Activated naive CD4-positive, alpha-beta T cell treated with anti-CD3 and anti-CD28 coated beads, Interleukin-2, amount 50 U/mL, for 72 hours (primary cell): ENCODE data around the gene MACROD2. TPM values are rescaled to one million over a fixed set of nuclear protein-coding genes. Genes with fewer than 3 reads are reported as not detected.

Experiments
- ATAC-seq, 2 donors: fragments of 150-1000 bp; cut with Tn5 transposase; 2 replicates each; pipeline ENCODE4 v1.10.0; 2021; ENCODE audit warnings: mild to moderate bottlenecking in 2 of 2, moderate library complexity in 2 of 2
- DNase-seq, 2 donors: peaks; one replicate each; pipeline ENCODE4 v3.0.0; 2021 to 2022; ENCODE audit warnings: low spot score in 2 of 2
- H3K27ac Mint-ChIP-seq, 2 donors: one replicate each; pipeline ENCODE4 v1.8.0; 2022; ENCODE audit warnings: mild to moderate bottlenecking in 2 of 2, mixed read lengths in 2 of 2
- H3K36me3 Mint-ChIP-seq, 2 donors: one replicate each; pipeline ENCODE4 v1.8.0; 2022; ENCODE audit warnings: mixed read lengths in 2 of 2
- H3K9me3 Mint-ChIP-seq, 2 donors: one replicate each; pipeline ENCODE4 v1.8.0; 2022; ENCODE audit warnings: mixed read lengths in 2 of 2
- total RNA-seq, 2 donors: library from RNA; stranded (reverse); gene quantifications; one replicate each; pipeline ENCODE4 v1.2.3, GENCODE V29; 2022

The MACROD2 gene
- total RNA-seq, 2 donors from 2014 or later, result not detected

DNA sequence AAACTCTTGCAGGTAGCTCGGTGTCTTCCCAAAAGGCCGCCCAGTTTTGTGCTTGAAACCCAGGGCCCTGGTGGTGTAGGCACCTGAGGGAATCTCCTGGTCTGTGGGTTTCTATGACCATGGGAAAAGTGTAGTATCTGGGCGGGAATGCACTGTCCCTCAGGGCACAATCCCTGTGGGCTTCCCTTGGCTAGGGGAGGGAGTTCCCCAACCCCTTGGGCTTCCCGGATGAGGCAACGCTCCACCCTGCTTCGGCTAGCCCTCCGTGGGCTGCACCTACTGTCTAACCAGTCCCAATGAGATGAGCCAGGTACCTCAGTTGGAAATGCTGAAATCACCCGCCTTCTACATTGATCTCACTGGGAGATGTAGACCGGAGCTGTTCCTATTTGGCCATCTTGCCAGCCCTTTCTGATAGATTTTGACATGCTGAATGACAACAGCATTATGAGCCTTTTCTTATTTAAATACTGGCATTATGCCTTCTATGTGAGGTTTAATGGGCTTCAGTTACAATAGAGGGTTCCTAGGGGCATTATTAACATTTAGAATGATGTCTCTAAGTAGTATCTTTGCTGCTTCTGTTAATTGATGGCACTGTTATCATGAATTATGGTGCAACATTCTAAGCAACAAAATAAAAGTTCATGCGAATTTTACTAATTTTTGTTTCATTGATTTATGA, 475.8 kb downstream of the MACROD2 start:
- peaks cover 19 to 23% of the 10 kb centered on the region in 2 donors for H3K36me3 Mint-ChIP-seq
- ATAC-seq (no peak), DNase-seq (no peak)
- H3K9me3 Mint-ChIP-seq, result peaks cover 31 to 32% of the 10 kb centered on the region in 2 donors
- no peak overlapping the region for H3K27ac Mint-ChIP-seq

DNA sequence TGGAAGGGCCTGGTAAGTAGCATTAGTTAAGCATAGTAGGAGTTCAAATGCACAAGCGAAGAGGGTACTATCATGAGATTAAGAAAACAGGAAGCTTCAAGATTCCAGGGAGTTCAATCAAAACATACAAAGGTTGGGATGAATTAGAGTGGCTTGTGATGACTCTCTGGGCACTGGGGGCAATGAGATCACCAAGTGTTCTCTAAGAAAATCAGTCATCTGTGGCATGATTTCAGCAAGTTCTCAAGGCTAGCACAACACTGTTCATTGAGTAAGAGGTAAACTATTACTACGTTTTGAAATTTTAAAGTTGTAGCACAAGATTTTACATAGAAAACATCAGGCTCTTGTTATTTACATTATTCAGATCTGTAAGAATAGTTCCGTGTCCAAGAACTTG, 481.8 kb downstream of the MACROD2 start:
- ATAC-seq (no peak), DNase-seq (no peak)
- Mint-ChIP-seq H3K36me3 (no peaks in the 10 kb centered on the region), H3K27ac (no peak overlapping the region), H3K9me3 (peaks cover 9 to 12% of the 10 kb centered on the region in 2 donors)

DNA sequence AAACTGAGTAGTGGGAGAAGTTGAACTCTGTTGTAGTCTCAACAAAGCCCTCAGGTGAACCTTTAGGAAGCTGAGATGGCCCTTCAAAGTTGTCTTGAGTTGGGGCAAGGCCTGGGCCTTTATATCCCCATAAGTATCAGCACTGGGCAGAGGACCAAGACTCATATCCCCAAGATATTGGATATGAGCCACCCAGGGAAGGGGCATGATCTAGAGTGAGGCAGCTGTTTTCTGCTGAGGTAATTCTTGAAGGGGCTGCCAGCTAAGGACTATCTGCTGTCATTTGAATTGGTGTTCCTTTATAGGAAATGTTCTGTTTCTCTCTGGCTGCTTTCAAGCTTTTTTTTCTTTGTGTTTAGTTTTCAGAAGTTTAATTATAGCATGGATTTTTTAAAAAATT, 482.8 kb downstream of the MACROD2 start:
- peaks cover 9% of the 10 kb centered on the region in 2 donors for H3K9me3 Mint-ChIP-seq
- no peak for ATAC-seq
- H3K27ac Mint-ChIP-seq, result no peak overlapping the region
- DNase-seq, result no peak
- no peaks in the 10 kb centered on the region for H3K36me3 Mint-ChIP-seq

DNA sequence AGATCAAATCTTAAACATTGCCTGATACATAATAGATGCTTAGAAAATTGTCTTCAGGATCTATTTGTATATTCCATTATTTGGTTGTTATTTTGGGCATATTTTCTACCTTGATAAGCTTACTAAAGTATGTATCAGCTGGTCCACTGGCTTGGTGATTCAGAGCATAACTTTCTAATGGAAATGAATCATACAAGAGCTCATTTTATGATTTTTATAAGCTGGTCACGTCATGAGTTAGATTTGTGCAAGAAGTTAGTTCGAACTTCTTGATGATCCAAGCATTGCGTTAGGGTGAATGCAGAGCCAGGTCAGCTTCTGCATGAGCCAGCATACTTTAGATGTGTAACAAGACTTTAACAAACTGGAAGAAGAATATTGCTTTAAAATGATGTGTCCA, 486.5 kb downstream of the MACROD2 start:
- H3K27ac Mint-ChIP-seq, result no peak overlapping the region
- peaks cover 0 to 12% of the 10 kb centered on the region in 2 donors for H3K36me3 Mint-ChIP-seq

DNA sequence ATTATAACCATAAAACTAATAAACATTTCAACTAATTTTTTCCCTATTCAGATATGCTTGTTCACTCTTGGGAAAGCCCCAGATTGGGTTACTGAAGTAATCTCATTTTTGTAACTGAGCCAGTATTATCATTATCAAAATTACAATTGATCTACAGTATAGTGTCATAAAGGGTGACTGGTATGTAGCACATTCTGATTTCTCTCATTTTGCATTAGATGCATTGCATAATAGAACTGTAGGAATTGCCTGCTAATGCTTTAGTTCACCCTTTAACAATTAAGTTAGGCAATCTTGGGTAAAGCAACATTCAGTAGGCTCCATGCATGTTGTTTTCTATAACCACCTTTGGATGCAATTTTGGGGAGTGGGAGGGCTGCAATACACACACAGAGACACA, 492.9 kb downstream of the MACROD2 start:
- H3K36me3 Mint-ChIP-seq, result peaks cover 0 to 12% of the 10 kb centered on the region in 2 donors
- DNase-seq (no peak), ATAC-seq (no peak)
- H3K9me3 Mint-ChIP-seq, result peaks cover 12 to 16% of the 10 kb centered on the region in 2 donors
- H3K27ac Mint-ChIP-seq, result no peak overlapping the region

More for the DNA sequence above, 486.5 kb downstream of the MACROD2 start:
- DNase-seq (no peak), ATAC-seq (no peak)
- peaks cover 14 to 16% of the 10 kb centered on the region in 2 donors for H3K9me3 Mint-ChIP-seq

DNA sequence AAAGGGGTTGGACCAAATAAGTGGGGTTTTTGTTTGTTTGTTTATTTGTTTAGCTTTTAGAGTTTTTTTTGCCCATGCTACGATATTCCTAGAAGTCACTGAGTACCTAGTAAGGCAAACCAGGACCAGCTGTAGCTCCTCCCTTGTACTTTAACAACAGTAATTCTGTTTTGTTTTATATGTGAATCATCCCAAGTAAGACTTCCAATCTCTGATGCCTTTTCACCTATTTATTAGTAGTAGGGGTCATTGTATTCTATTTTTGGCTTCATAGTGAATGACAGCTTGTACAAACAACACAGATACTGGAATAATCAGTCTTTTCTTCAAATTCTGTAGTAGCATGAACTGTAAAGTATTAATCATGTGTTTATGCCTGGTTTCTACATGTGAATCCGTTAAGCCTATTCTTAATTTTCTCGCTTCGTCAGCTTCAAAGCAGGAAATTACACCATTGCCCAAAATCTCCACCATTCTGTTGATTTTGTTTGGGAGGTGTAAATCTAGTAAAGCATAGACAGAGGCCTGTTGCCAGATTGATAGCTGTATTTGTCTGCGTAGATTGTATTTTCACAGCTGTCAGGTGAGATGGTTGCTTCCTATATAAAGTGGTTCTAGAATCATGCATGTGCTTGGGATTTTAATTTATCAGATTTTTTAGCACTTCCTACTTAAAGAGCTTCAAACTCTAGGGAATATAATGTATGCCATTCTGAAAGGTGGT, 493.6 kb downstream of the MACROD2 start:
- DNase-seq (no peak), ATAC-seq (no peak)
- H3K9me3 Mint-ChIP-seq, result peaks cover 12 to 16% of the 10 kb centered on the region in 2 donors
- no peak overlapping the region for H3K27ac Mint-ChIP-seq
- peaks cover 0 to 12% of the 10 kb centered on the region in 2 donors for H3K36me3 Mint-ChIP-seq

DNA sequence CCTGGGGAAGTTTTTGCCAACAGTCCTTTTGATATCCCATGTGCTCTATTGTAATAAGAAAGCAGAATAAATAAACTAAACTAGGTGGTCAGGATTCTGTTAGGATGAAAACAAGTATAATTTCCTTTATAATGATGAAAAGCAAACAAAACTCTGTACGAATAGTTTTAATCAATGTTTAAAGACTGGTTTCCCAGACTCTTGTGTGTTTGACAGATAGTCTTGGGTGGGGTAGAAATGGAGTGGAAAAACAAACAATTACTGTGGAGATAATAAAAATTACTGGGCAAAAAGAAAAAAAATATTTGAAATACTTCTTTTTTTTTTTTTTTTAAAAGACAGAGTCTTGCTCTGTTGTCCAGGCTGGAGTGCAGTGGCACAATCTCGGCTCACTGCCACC, 494.2 kb downstream of the MACROD2 start:
- DNase-seq (no peak), ATAC-seq (no peak)
- H3K27ac Mint-ChIP-seq, result no peak overlapping the region
- peaks cover 10 to 14% of the 10 kb centered on the region in 2 donors for H3K9me3 Mint-ChIP-seq
- peaks cover 0 to 11% of the 10 kb centered on the region in 2 donors for H3K36me3 Mint-ChIP-seq

DNA sequence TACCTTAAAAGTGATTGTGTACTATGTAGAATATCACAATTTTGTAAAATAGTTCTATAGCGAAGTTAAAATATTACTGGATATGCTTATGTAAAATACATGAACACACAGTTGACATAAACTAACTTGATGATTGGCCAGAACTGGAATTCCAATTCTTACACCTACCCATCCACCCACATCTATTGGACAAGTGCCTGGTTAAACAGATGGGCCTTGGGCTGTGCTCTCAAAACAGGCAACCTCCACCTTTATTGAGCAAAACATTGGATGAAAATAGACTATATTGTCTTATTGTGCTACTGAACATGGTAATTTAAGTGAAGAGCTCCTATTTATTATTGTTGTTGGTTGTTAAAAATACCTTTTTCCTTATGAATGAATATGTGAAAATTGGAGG, 496.1 kb downstream of the MACROD2 start:
- no peak overlapping the region for H3K27ac Mint-ChIP-seq
- peaks cover 0 to 3% of the 10 kb centered on the region in 2 donors for H3K9me3 Mint-ChIP-seq
- DNase-seq (no peak), ATAC-seq (no peak)
- H3K36me3 Mint-ChIP-seq, result no peaks in the 10 kb centered on the region

DNA sequence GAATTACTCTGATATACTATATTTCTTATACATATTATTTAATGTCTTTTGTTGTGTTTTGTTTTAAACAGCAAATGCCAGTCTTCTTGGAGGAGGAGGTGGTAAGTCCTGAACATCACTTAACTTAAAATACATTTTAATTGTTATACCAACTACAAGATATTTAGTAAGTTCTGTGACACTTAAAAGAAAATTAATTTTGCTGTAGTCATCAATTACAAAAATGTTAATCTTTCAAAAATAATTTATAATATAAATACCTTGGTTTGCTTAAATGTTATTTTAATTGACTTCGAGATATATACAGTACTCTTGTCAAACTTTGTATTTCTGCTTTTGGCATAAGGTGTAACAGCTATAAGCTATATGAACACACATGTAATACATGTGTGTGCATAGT, 498.1 kb downstream of the MACROD2 start:
- ATAC-seq (no peak), DNase-seq (no peak)
- peaks cover 3 to 4% of the 10 kb centered on the region in 2 donors for H3K9me3 Mint-ChIP-seq
- no peaks in the 10 kb centered on the region for H3K36me3 Mint-ChIP-seq
- H3K27ac Mint-ChIP-seq, result no peak overlapping the region

DNA sequence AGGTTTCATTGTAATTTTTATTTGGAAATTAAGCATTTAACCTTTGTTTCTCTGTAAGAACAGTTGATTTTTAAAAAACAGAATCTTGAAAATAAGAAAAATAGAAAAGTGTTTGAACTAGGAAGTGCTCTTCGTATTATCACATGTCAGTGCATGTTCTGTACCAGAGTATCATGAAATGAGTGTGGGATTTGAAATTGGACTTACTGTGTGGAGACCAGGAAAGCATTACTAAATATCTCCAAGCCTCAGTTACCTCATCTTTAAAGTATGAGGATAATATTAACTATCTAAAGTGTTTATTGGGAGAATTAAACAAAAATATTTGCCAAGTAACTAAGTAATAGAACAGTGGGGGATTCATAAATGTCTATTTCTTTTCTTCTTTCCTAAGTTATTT, 499.0 kb downstream of the MACROD2 start:
- DNase-seq, result no peak
- Mint-ChIP-seq H3K27ac (no peak overlapping the region), H3K9me3 (peaks cover 4 to 7% of the 10 kb centered on the region in 2 donors), H3K36me3 (no peaks in the 10 kb centered on the region)
- ATAC-seq, result no peak

DNA sequence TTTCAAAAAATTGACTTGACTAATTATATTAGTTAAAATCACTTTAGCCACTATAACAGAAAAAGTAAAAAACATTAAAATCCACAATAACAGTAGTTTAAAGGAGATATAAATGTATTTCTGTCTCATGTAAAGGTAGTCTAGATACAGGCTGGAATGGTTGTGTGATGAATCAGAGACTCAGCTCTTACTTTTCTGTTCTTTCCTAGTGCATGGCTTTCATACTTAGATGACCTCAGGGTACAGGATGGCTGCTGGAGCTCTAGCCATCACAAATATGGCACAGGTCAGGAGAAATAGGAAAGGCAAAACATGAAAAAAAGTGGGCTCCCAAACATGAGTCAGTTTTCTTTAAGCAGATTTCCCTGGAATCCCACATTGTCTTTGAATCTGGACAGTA, 499.8 kb downstream of the MACROD2 start:
- no peak overlapping the region for H3K27ac Mint-ChIP-seq
- H3K36me3 Mint-ChIP-seq, result no peaks in the 10 kb centered on the region
- DNase-seq (no peak), ATAC-seq (no peak)
- peaks cover 4 to 5% of the 10 kb centered on the region in 2 donors for H3K9me3 Mint-ChIP-seq

DNA sequence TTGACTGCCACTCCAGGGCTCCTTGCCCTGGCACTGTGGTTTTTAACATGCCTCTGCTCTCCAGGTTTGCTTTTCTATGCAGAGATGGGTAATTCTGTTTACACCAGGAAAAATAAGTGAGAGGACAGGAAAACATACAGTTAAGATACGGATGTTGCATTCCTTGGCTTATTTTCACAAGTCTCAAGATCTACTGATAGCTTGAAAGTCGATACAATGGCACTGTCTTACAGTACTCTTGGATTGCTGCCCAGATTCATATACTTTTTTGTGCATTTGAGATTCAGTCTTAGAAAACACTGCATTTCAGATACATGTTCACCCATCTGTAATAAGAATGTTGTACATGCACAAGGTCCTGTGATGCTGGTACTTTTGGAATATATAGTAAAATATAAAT, 501.7 kb downstream of the MACROD2 start:
- ATAC-seq (no peak), DNase-seq (no peak)
- Mint-ChIP-seq H3K36me3 (no peaks in the 10 kb centered on the region), H3K27ac (no peak overlapping the region), H3K9me3 (peaks cover 9 to 12% of the 10 kb centered on the region in 2 donors)

DNA sequence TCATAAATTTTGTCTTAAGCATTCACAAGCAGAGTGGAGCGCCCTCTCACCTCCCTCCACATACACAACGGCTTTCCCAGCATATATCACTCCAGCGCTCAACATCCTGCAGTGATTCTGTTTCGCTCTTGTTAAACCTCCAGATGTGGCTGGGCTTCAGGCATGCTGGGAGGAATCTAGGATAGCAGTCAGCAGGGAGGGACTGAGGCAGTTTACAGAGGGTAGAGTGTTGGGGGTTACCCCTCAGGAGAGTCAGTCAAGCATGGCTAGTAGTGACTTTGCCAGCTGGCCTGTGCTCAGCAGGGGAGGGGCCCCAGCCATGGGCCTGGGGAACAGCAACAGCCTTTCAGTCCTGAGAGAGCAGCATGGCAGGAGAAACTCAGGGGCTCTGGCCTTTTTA, 503.5 kb downstream of the MACROD2 start:
- DNase-seq (no peak), ATAC-seq (no peak)
- Mint-ChIP-seq H3K9me3 (peaks cover 9 to 19% of the 10 kb centered on the region in 2 donors), H3K36me3 (no peaks in the 10 kb centered on the region), H3K27ac (no peak overlapping the region)

DNA sequence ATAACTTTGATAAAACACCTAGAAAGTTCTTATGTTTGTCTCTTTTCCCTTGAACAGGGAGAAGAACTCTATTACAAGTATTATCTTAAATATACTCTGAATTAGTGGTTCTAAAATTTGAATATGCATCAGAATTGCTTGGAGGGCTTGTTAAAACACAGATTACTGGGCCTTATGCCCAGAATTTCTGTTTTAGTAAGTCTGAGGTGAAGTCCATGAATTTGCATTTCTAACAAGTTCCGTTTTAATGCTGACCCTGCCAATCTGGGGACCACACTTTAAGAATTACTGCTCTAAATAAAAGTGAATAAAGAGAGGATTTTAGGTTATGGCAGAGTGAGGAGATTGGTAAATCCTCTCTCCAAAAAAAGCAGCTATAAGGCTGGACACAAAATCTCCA, 510.2 kb downstream of the MACROD2 start:
- ATAC-seq (no peak), DNase-seq (no peak)
- Mint-ChIP-seq H3K9me3 (peaks cover 14 to 16% of the 10 kb centered on the region in 2 donors), H3K27ac (no peak overlapping the region), H3K36me3 (no peaks in the 10 kb centered on the region)

DNA sequence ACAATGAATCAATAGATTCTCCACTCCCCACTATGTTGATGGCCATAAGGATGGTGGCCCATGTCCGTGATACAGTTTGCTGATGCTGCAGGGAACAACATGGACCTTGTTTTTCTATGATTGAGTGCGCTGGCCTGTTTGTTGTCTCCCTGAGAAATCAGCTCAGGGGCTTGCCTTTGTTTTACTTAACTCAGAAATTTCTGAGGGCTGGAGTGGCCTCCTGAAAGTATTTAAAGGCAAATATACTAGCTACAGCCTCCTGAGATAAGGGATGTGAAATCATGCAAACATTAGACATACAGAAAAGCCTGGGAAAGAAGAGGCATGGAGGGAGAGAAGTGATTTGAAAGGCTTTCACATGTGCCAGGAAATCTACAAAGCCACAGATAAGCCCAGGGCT, 512.4 kb downstream of the MACROD2 start:
- no peak for ATAC-seq
- no peak overlapping the region for H3K27ac Mint-ChIP-seq
- peaks cover 20 to 22% of the 10 kb centered on the region in 2 donors for H3K9me3 Mint-ChIP-seq
- no peak for DNase-seq
- no peaks in the 10 kb centered on the region for H3K36me3 Mint-ChIP-seq

DNA sequence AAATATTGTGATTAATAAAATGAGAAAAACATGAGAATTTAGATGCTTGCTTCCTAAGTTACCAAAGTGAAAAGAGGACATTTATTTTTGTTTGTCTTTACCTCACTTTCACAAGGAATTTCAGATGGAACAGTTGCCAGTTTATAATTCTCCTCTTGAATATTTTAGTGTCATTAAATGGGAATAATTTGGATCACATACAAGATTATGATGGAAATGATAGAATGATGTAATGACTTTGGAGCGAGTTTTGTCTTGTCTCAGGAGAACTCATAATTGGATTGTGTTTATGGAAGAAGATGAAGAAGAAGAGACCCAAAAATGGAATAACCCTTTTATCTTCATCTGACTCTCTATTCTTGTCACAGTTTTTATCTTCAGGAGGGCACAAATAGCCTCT, 515.0 kb downstream of the MACROD2 start:
- no peak for ATAC-seq
- Mint-ChIP-seq H3K27ac (no peak overlapping the region), H3K9me3 (peaks cover 19 to 34% of the 10 kb centered on the region in 2 donors), H3K36me3 (no peaks in the 10 kb centered on the region)
- no peak for DNase-seq

DNA sequence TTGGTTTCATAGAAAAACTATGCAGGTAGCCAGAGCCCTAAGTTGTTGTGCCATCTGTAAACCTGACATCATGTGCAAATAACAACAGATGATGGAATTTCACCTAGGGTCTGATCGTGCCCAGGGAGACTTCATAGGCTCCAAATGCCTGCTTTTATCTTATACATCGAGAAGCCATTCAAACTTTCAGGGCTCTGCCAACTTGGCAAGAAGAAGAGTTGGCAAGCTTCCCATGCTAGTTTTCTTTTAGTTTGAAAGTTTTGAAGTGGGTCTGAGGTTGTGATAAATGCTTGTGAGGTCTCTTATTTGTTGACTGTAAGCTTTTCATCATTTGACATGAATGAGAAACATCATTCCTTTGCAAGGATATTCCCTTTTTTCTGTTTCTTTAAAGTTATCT, 517.5 kb downstream of the MACROD2 start:
- ATAC-seq (no peak), DNase-seq (no peak)
- no peak overlapping the region for H3K27ac Mint-ChIP-seq
- H3K9me3 Mint-ChIP-seq, result peaks cover 22 to 25% of the 10 kb centered on the region in 2 donors
- no peaks in the 10 kb centered on the region for H3K36me3 Mint-ChIP-seq

DNA sequence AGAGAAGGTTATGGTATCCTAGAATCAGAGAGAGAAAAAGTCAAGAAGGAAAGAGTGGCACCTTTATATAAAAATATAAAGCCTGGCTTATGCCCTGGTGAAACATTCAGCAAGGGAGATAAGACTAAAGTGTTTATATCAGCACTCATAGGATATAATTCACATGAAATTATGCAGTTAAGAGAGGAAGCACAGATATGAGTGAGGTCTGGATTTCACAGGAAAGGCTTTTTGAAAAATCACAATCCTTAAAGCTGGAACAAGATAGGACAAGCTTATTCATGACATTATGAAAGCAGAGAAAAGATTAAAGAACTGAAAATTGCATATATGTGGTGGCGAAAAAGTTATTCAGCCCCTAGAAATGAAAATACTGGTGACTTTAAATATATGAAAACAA, 523.3 kb downstream of the MACROD2 start:
- no peak for ATAC-seq
- DNase-seq, result no peak
- Mint-ChIP-seq H3K9me3 (peaks cover 30 to 39% of the 10 kb centered on the region in 2 donors), H3K36me3 (peaks cover 0 to 20% of the 10 kb centered on the region in 2 donors), H3K27ac (no peak overlapping the region)
